Activated naive CD4-positive, alpha-beta T cell treated with anti-CD3 and anti-CD28 coated beads, Interleukin-2, amount 10 ng/mL, durations not matched to agents 7 days and 5 days (primary cell): Measurements from ENCODE around the gene PRMT7.

Source experiments
- CTCF ChIA-PET: fragments of 350-600 bp; sonication (Branson Sonifier 250); formaldehyde crosslinking; loops from one replicate; lab custom pipeline; 2021; ENCODE audit warnings: antibody characterized with exemption; lab: Charles Lee
- DNase-seq: peaks from one replicate; pipeline ENCODE4 v3.0.0-alpha.2; 2020
- H3K27ac Mint-ChIP-seq: one replicate; pipeline ENCODE4 v1.8.0; 2021; ENCODE audit warnings: mild to moderate bottlenecking, moderate library complexity, mixed read lengths
- H3K27me3 Mint-ChIP-seq: one replicate; pipeline ENCODE4 v1.8.0; 2021; ENCODE audit warnings: mild to moderate bottlenecking, mixed read lengths
- H3K36me3 Mint-ChIP-seq: one replicate; pipeline ENCODE4 v1.8.0; 2021; ENCODE audit warnings: mixed read lengths
- H3K4me1 Mint-ChIP-seq: one replicate; pipeline ENCODE4 v1.8.0; 2021; ENCODE audit warnings: mixed read lengths
- H3K4me3 Mint-ChIP-seq: one replicate; pipeline ENCODE4 v1.8.0; 2021; ENCODE audit warnings: mild to moderate bottlenecking, moderate library complexity, mixed read lengths
- H3K9me3 Mint-ChIP-seq: one replicate; pipeline ENCODE4 v1.8.0; 2021; ENCODE audit warnings: mixed read lengths

PRMT7 gene

DNA sequence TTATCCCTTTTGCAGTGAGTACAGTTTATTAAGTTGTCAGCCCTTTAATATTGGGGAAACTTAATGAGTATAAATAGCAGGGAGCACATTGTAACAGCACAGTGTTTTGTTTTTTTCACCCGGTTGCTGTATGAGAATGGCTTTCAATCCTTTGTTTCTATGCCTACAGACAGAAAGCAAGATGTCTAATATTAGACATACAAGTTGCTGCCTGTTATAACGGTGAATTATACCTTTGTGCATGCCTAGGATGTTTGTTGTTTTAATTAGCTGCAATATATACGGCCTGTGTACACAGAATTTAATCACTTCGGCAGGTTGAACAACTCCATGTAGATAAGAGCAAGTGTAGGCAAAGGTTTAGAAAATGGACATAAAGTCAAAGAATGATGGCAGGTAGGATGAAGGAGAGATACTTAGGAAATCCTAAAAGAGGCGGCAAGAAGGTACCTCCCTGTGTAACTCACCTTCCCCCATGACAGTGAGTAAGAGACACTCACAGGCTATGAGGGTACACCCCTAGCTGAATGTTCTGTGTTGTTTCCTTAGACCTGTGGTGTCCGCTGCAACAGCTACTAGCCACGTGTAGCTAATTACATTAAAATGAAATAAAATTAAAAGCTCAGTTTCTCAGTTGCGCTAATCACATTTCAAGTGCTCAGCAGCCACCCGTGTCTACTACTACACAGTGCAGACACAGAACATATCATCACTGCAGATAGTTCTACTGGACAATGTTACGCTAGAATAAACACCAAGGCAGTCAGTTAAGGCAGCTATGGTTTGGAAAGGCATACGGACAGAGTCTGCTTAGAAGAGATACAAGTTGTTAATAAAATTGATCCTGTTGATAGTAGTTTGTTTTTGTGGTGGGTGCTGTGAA lies 11.0 kb upstream of the PRMT7 start:
- H3K9me3 Mint-ChIP-seq = no peaks in the 10 kb centered on the region
- no peak for DNase-seq
- H3K4me1 Mint-ChIP-seq = peaks cover 6% of the 10 kb centered on the region
- CTCF ChIA-PET = interaction anchor here (1.1 to 3.0 kb wide), 4 partner anchors 28 to 38 kb away, joined by 3 to 20 read pairs (median 8); partner anchors contain the start of gene SLC7A6
- no peaks in the 10 kb centered on the region for H3K27me3 Mint-ChIP-seq
- H3K36me3 Mint-ChIP-seq = peaks cover 74% of the 10 kb centered on the region
- peak overlapping the region; percentile 26 for H3K27ac Mint-ChIP-seq
- no peak overlapping the region for H3K4me3 Mint-ChIP-seq

DNA sequence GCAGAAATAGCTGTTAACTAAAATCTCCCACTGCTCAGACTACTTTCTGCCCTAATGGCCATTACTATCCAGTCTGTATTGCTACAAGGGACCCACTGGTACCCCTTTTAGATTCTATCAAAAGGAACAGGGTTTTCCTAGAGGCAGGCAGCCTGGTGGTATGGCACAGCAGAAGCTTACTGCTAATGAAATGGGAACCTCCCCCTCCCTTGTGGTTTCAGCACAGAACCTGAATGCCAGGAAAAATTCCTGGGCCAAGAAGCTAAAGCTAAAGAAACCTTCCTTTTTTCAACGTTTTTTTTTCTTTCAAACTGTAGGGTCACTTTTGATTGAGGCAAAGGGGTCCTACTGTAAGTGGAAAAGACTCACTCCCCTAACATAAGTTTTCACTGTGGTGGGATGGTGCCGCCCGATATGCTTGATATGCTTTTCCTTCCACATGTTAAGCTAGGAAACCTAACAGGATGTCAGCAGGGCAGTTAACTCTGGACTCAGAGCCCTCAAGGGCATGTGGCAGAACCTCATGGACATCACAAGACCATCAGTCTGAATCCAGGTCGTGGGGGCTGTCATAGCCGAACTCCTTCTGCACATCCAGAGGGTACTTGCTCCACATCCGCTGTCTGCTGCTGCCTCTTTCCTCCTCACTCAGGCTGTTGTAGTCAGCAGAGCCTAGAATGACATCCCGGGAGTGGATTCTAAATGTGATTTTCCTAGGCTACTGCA lies 9.9 kb upstream of the PRMT7 start:
- H3K4me1 Mint-ChIP-seq = peaks cover 6% of the 10 kb centered on the region
- no peaks in the 10 kb centered on the region for H3K27me3 Mint-ChIP-seq
- H3K9me3 Mint-ChIP-seq = no peaks in the 10 kb centered on the region
- H3K4me3 Mint-ChIP-seq = no peak overlapping the region
- CTCF ChIA-PET = interaction anchor here (0.8 to 3.0 kb wide), 5 partner anchors 27 to 353 kb away, joined by 3 to 20 read pairs (median 3); partner anchors contain the start of gene SLC7A6
- H3K36me3 Mint-ChIP-seq = peaks cover 76% of the 10 kb centered on the region
- H3K27ac Mint-ChIP-seq = peak overlapping the region; percentile 61
- DNase-seq = no peak

DNA sequence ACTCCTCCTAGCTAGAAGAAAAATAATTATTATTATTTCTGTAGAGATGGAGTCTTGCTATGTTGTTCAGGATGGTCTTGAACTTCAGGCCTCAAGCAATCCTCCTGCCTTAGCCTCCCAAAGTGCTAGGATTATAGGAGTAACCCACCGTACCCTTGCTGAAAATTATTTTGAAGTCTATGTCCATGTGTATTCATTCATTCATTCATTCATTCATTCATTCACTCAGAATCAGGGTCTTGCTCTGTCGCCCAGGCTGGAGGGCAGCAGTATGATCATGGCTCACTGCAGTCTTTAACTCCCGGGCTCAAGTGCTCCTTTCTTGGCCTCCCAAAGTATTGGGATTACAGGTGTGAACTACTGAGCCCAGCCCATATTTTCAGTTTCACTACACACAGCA lies 4.2 kb upstream of the PRMT7 start:
- no peak for DNase-seq
- Mint-ChIP-seq H3K36me3 (peaks cover 48% of the 10 kb centered on the region), H3K4me1 (peaks cover 26% of the 10 kb centered on the region), H3K4me3 (no peak overlapping the region), H3K27me3 (no peaks in the 10 kb centered on the region), H3K9me3 (no peaks in the 10 kb centered on the region), H3K27ac (no peak overlapping the region)
- CTCF ChIA-PET = no interaction called here

DNA sequence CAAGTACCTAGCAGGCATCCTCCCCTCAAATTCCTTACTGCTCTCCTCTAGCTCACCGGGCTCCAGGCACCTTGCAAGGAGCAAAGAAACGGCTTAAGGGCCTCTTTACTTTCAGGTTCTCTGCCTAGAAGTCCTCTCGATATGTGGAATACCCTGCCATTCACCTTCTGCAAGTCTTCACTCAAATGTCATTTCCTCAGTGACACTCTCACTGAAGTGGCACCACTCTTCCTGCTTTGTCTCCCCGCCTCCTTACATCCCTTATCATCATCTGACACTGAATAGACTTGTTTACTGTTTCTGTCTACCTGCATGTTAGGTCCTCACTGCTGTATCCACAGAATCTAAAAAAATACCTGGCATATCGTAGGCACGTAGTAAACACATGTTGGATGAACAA lies 1.0 kb upstream of the PRMT7 start:
- H3K27me3 Mint-ChIP-seq = no peaks in the 10 kb centered on the region
- CTCF ChIA-PET = interaction anchor here (0.9 to 2.7 kb wide), 3 partner anchors 19 to 48 kb away, joined by 3 to 7 read pairs (median 3); no protein-coding TSS in a partner anchor
- peak overlapping the region; percentile 86 for H3K4me3 Mint-ChIP-seq
- peak; percentile 36 for DNase-seq
- H3K27ac Mint-ChIP-seq = peak overlapping the region; percentile 99
- H3K36me3 Mint-ChIP-seq = peaks cover 37% of the 10 kb centered on the region
- H3K9me3 Mint-ChIP-seq = no peaks in the 10 kb centered on the region
- peaks cover 48% of the 10 kb centered on the region for H3K4me1 Mint-ChIP-seq

DNA sequence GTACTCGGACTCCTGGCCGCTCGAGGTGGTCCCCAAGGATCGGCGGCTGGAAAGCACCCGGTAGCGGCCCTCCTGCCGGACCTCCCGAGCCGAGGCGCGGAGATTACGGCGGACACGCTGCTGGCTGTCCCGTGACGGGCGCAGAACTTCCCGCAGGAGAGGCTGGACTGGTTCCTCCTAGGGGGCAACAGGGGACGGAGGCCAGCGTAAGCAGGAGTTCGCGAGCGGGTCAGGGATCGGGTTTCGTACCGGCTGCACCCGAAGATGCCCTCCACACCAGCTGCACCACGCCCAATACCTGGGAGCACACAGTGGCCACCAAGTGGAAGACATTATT lies 414 bp upstream of the PRMT7 start:
- Mint-ChIP-seq H3K36me3 (peaks cover 31% of the 10 kb centered on the region), H3K27me3 (no peaks in the 10 kb centered on the region), H3K4me1 (peaks cover 48% of the 10 kb centered on the region), H3K4me3 (peak overlapping the region; percentile 86), H3K9me3 (no peaks in the 10 kb centered on the region), H3K27ac (peak overlapping the region; percentile 99)
- CTCF ChIA-PET = interaction anchor here (0.9 to 2.4 kb wide), 11 partner anchors 19 to 52 kb away, joined by 3 to 30 read pairs (median 4); partner anchors contain the start of gene SLC7A6
- DNase-seq = peak; percentile 26

DNA sequence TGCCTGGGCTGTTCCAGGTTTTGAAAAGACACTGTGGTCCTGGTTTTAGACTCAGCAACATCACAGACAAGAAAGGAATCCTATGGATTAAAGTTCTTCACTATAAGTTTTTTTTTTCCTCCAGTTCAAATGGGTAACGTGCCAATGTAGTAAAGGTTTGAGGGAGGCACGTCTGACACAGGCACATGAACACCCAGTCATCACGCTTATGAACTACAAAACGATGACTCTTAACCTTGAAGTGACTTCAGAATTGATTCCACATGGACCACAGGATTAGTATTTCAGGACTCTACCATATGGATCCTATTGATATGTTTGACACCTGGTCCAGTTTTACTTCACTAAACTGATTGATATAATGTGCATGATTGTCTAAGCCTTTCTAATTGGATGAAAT lies 2.3 kb downstream of the PRMT7 start:
- H3K36me3 Mint-ChIP-seq = peaks cover 31% of the 10 kb centered on the region
- H3K27ac Mint-ChIP-seq = no peak overlapping the region
- no peaks in the 10 kb centered on the region for H3K27me3 Mint-ChIP-seq
- no peak overlapping the region for H3K4me3 Mint-ChIP-seq
- H3K4me1 Mint-ChIP-seq = peaks cover 44% of the 10 kb centered on the region
- DNase-seq = no peak
- no peaks in the 10 kb centered on the region for H3K9me3 Mint-ChIP-seq
- CTCF ChIA-PET = interaction anchor here (23.2 kb wide), 1 partner anchor 51 kb away, joined by 432 read pairs; the partner anchor contains the start of gene SLC7A6

DNA sequence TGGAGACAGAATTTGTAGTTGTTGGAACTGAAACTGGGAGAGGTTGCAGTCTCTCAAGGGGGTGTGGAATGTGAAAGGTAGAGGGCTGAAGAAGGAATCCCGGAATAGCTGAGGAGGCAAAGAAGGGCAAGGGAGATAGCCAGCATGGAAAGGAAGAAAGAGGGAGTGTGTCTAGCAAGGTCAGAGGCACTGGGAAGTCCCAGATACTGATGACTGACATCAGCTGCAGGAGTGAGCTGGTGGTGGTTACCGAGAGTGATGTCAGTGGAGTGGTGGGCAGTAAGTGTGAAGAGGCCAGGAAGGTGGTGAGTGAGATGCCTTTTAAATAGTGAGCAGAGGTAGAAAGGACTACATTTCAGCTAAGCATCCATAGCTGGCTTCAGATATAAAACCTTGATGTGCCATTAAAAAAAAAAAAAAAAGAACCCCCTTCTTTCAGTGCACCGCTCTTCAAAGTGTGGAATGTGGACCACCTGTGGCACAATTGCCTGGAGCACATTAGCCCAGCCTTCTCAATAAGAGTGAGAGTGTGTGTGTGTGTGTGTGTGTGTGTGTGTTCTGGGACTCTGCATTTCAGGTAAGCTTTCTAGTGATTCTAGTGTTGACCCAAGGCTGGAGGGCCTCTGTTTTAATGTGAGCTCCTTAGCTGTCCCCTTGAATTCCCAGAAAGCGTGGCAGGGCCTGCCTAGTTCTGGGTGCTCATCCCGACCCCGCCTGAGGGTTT lies 8.5 kb downstream of the PRMT7 start:
- Mint-ChIP-seq H3K27me3 (no peaks in the 10 kb centered on the region), H3K36me3 (peaks cover 35% of the 10 kb centered on the region), H3K27ac (no peak overlapping the region), H3K9me3 (no peaks in the 10 kb centered on the region), H3K4me3 (no peak overlapping the region), H3K4me1 (peaks cover 12% of the 10 kb centered on the region)
- CTCF ChIA-PET = interaction anchor here (0.8 to 23.2 kb wide), 4 partner anchors 9 to 65 kb away, joined by 3 to 432 read pairs (median 10); partner anchors contain the start of gene SLC7A6
- no peak for DNase-seq

DNA sequence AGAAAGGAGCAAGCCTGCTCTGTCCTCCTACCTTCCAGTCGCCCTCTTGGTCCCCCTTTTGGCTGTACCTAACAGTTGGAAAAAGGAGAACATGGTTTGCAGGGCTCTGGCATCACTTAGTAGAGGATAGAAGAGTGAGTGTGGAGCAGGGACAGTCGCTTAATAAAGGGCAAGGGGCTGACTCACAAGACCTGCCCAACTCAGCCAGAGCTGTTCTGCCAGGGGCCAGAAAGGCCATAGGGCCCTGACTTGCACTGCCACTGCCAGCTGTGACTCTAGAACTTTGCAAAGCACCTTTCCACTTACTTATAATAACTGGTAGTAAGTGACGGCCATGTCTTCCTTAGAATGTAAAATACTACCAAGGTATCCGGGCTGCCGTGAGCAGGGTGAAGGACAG lies 13.5 kb downstream of the PRMT7 start:
- no peak for DNase-seq
- Mint-ChIP-seq H3K9me3 (no peaks in the 10 kb centered on the region), H3K36me3 (peaks cover 41% of the 10 kb centered on the region), H3K27ac (no peak overlapping the region), H3K27me3 (no peaks in the 10 kb centered on the region), H3K4me3 (no peak overlapping the region), H3K4me1 (peaks cover 7% of the 10 kb centered on the region)
- CTCF ChIA-PET = interaction anchor here (1.1 to 23.2 kb wide), 2 partner anchors 63 to 113 kb away, joined by 3 to 432 read pairs; partner anchors contain the start of gene SLC7A6

DNA sequence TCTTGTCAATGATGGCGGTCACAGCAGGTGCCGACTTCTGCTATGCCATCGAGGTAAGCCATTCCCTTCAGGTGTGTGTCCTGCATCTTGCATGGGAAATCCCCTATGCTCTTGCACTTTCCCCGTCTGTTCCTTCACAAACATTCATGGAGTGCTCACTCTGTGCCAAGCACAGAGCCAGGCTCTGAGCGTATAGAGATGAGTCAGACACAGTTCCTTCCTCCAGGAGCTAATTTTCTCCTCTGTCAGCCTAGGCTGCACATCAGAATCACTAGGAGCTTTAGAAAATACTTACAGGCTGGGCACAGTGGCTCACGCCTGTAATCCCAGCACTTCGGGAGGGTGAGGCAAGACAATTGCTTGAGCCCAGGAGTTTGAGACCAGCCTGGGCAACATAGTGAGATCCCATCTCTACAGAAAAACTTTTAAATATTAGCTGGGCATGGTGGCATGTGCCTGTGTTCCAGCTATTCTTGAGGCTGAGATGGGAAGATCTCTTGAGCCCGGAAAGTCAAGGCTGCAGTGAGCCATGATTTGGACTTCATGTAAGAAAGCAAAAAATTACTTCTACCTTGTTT lies 14.1 kb downstream of the PRMT7 start:
- peaks cover 6% of the 10 kb centered on the region for H3K4me1 Mint-ChIP-seq
- no peak overlapping the region for H3K4me3 Mint-ChIP-seq
- H3K27ac Mint-ChIP-seq = no peak overlapping the region
- H3K27me3 Mint-ChIP-seq = no peaks in the 10 kb centered on the region
- CTCF ChIA-PET = interaction anchor here (1.1 to 23.2 kb wide), 2 partner anchors 63 to 113 kb away, joined by 3 to 432 read pairs; partner anchors contain the start of gene SLC7A6
- H3K9me3 Mint-ChIP-seq = no peaks in the 10 kb centered on the region
- DNase-seq = no peak
- H3K36me3 Mint-ChIP-seq = peaks cover 39% of the 10 kb centered on the region

DNA sequence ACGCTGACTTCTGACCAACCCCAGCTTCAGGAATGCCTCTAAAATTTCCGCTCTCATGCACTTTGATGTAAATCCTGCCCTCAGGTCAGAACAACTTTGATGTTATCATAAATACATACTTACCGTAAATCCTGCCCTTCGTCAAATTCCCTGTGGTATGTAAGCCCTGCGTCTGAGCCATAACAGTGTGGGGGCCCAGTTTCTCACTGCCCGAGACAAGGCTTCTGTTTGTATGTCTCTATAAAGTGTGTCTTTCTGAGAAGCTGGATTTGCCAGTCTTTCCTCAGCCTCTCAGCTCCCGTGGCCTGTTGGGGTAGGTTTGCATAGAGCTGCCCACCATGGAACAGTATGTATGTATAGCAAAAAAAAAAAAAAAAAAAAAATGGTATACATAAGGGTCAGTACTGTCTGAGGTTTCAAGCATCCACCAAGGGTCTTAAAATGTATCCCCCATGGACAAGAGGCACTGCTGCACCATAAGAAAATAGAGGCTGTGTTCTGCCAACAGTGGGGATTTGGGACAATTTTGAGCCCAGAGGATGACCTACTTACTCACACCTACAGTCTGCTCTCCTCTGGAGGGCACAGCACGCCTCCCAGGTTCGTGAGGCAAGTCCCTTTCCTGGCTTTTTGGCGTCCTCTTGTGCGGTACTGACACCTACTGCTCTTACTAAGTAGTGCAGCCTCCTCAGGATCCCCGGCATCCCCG lies 17.5 kb downstream of the PRMT7 start:
- Mint-ChIP-seq H3K36me3 (peaks cover 42% of the 10 kb centered on the region), H3K27me3 (no peaks in the 10 kb centered on the region), H3K4me3 (no peak overlapping the region), H3K27ac (no peak overlapping the region), H3K4me1 (peaks cover 21% of the 10 kb centered on the region), H3K9me3 (no peaks in the 10 kb centered on the region)
- CTCF ChIA-PET = interaction anchor here (0.7 to 23.2 kb wide), 33 partner anchors 9 to 287 kb away, joined by 3 to 432 read pairs (median 5); partner anchors contain the start of genes ESRP2, PLA2G15, PRMT7 and SLC7A6
- DNase-seq = peak; percentile 86

DNA sequence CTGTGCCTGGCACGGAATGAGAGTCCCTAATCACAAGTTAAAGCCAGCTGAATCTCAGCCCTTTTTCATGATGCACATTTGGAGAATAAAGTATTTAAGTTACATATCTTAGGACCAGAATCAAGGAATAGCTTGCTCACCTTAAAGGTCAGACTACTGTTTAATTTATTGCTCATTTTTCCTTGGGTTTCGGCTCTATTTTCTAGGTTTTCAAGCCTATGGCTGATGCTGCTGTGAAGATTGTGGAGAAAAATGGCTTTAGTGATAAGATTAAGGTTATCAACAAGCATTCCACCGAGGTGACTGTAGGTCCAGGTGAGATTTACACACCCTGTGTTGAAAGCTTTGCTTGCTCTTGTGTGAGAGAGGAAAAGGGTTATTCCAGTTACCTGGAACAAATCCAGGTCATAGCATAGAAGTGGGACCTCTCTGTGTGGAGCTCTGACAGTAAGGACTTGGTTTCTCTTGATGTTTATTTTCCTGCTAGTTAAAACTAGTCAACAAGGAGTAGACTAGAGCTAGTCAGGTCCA lies 18.1 kb downstream of the PRMT7 start:
- Mint-ChIP-seq H3K4me3 (no peak overlapping the region), H3K4me1 (peaks cover 21% of the 10 kb centered on the region), H3K27me3 (no peaks in the 10 kb centered on the region), H3K27ac (no peak overlapping the region), H3K9me3 (no peaks in the 10 kb centered on the region), H3K36me3 (peaks cover 40% of the 10 kb centered on the region)
- no peak for DNase-seq
- CTCF ChIA-PET = interaction anchor here (0.6 to 23.2 kb wide), 32 partner anchors 9 to 562 kb away, joined by 3 to 432 read pairs (median 4); partner anchors contain the start of genes ESRP2, PLA2G15, PRMT7 and SLC7A6

DNA sequence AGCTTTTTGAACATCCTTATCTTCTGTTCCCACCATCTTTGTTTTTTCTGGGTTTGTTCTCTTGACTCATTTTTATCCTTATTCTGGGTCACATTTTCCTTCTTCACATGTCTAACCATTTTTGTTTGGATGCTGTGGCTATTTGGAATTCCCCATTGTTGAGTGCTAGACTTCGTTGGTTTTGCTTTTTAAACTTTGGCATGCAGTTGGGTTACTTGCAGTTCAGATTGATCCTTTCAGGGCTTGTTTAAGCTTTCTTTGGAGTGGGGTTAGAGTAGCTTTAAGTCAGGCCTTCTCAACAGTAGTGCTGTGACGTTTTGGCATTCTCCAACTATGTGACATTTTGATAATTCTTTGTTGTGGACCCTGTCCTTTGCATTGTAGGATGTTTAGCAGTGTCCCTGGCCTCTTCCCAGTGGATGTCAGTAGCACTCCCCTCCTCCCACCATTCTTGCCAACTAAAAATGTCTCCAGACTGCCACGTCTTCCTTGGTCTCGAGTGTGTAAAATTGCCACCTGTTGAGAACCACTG lies 21.1 kb downstream of the PRMT7 start:
- peaks cover 39% of the 10 kb centered on the region for H3K36me3 Mint-ChIP-seq
- H3K9me3 Mint-ChIP-seq = no peaks in the 10 kb centered on the region
- no peak overlapping the region for H3K4me3 Mint-ChIP-seq
- H3K27ac Mint-ChIP-seq = peak overlapping the region; percentile 80
- CTCF ChIA-PET = interaction anchor here (1.0 to 23.2 kb wide), 4 partner anchors 70 to 179 kb away, joined by 3 to 432 read pairs (median 4); partner anchors contain the start of gene SLC7A6
- peaks cover 24% of the 10 kb centered on the region for H3K4me1 Mint-ChIP-seq
- DNase-seq = no peak
- no peaks in the 10 kb centered on the region for H3K27me3 Mint-ChIP-seq
